Heart right ventricle (tissue), 16 donors: ENCODE measurements around the gene CTNND2. TPM values are rescaled to one million over a fixed set of nuclear protein-coding genes. Genes with fewer than 3 reads are reported as not detected.

ENCODE experiments used
- ATAC-seq, 8 donors: fragments of 200-7000 bp; cut with Tn5 transposase; one replicate each; pipeline ENCODE4 v1.9.1; 2020; ENCODE audit warnings: mild to moderate bottlenecking in 8 of 8, moderate library complexity in 8 of 8, moderate number of reproducible peaks in 1 of 8
- DNase-seq, 2 donors: peaks; one replicate each; pipeline ENCODE4 v3.0.0-alpha.2; 2020
- H3K27ac ChIP-seq, 10 donors: fragments of 200-600 bp; sonication (generic) in 2 of 10; one replicate each; pipeline versions ENCODE4 v1.5.0 to v1.8.0; 2020 to 2022; ENCODE audit warnings: mild to moderate bottlenecking in 3 of 10
- H3K27me3 ChIP-seq, 7 donors: fragments of 200-600 bp; one replicate each; pipeline ENCODE4 v1.8.0; 2021 to 2022; ENCODE audit warnings: mild to moderate bottlenecking in 2 of 7
- H3K36me3 ChIP-seq, 9 donors: fragments of 200-600 bp; sonication (generic) in 1 of 9; one replicate each; pipeline versions ENCODE4 v1.5.0 to v1.8.0; 2020 to 2022; ENCODE audit warnings: mild to moderate bottlenecking in 2 of 9
- H3K4me1 ChIP-seq, 9 donors: fragments of 200-600 bp; sonication (generic) in 1 of 9; one replicate each; pipeline versions ENCODE4 v1.5.0 to v1.8.0; 2020 to 2022; ENCODE audit warnings: mild to moderate bottlenecking in 4 of 9
- H3K4me3 ChIP-seq, 10 donors: fragments of 200-600 bp; sonication (generic) in 2 of 10; one replicate each; pipeline versions ENCODE4 v1.5.0 to v1.8.0; 2020 to 2022; ENCODE audit warnings: mild to moderate bottlenecking in 7 of 10, moderate library complexity in 2 of 10
- H3K9me3 ChIP-seq, 11 donors: fragments of 200-600 bp in 10 of 11; sonication (generic) in 2 of 11; one replicate each; pipeline versions ENCODE4 v1.5.0 to v1.8.0; 2013 to 2022; ENCODE audit warnings: mild to moderate bottlenecking in 2 of 11, control low read depth in 1 of 11, moderate library complexity in 1 of 11
- CTCF ChIP-seq, 9 donors: fragments of 200-600 bp; sonication (generic) in 2 of 9; IDR thresholded peaks; one replicate each; pipeline versions ENCODE4 v1.5.0 to v1.8.0; 2021 to 2022; ENCODE audit warnings: antibody characterized with exemption in 9 of 9, mild to moderate bottlenecking in 5 of 9, moderate library complexity in 1 of 9
- WGBS, 2 donors: extraction: QIAGEN DNeasy Blood & Tissue Kit; methylation state at CpG; one replicate each; pipeline ENCODE4 v1.1.7; 2013; ENCODE audit warnings: inconsistent platforms in 1 of 2; 5-methylcytosine and 5-hydroxymethylcytosine counted together
- intact Hi-C, 10 donors: fragments of 100-400 bp; cut with DNase I; formaldehyde crosslinking; loops; one replicate each; pipeline versions ENCODE4 v1.11.1 to v1.14.2; 2022
- polyA plus RNA-seq, 2 donors: library from polyadenylated mRNA; stranded (reverse); fragments of 200-250 nt; gene quantifications; one replicate each; pipeline ENCODE4 v1.2.3, GENCODE V29; 2013
- total RNA-seq, 10 donors: library from RNA; stranded (reverse); fragmentation: NEBNext Ultra II Directional in 3 of 10; extraction: Animal tissue kit (Norgen Biotek cat#: 25700) in 3 of 10; gene quantifications; one replicate each; pipeline versions ENCODE4 v1.2.1 to v1.2.4, GENCODE V29; 2021 to 2023
- donor health status: Arrhythmogenic right ventricular cardiomyopathy.
- donor health status: ischemic (EF 13 %, LVEDD 7.1; RV severe dilation, severe dysfunction).
- donor health status: healthy with polysubstance abuse.
- donor health status: DM: no; HTN: yes; CAD: no.
- donor health status: DM: no; HTN: no; CAD: no.
- donor health status: ischemic (EF 25% LVEDD 6.9; RV normal size, moderate dysfunction).
- donor health status: ischemic (EF 25% LVEDD 5.7; RV mildly dilated, moderate dysfunction).
- donor health status: healthy.
- donor health status: DM: yes; HTN: yes; CAD: no.
- donor health status: Ischemic cardiomyopathy.
- donor health status: ischemic (EF 35%, LVEDD 5.7; RV mildly dilated, moderate dysfunction).
- donor health status: nonischemic (EF 11% LVEDD 7.7; RV severe dilation, severe dysfunction).
- donor health status: DM: yes; HTN: yes; CAD: no.
- donor health status: PGD.
- donor health status: ischemic (EF 29% LVEDD 5.4; RV normal size, mild dysfunction).
- donor health status: nonischemic (EF 23%, LVEDD 6.1; RV moderate dilation, normal function).

Gene CTNND2
- total and polyA plus RNA-seq, 12 donors: 1.1 to 29.6 (median 9.9) TPM

DNA sequence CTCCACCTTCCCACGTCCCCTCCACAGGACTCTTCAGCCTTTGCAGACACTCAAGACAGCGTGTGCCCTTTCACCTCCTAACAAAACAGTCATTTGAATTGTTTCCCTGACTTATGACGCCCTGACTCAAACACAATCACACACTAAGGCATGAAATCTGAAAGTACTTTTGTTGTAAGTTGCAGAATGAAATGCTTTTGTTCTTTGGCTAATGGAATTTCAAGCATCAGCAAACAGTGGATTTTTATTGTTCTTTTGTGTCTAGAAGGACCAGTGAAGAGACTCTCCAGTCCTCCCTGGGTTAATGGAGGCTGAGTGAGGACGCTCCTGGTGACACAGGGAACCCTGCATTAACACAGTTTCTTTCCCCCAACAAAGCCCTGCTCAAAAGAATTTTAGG is 380.1 kb downstream of the CTNND2 start:
- 65 to 74% methylated on average over 4 of the region's 4 CpGs for WGBS, 2 donors
- ATAC-seq (no peak), DNase-seq (no peak)
- no peaks in the 10 kb centered on the region for H3K36me3 ChIP-seq
- intact Hi-C loops: no loop called here
- no peaks in the 10 kb centered on the region for H3K27me3 ChIP-seq
- no peak overlapping the region for H3K4me3 ChIP-seq
- H3K4me1 ChIP-seq: peaks cover 0 to 8% (median 0%) of the 10 kb centered on the region in 9 donors
- H3K9me3 ChIP-seq: no peaks in the 10 kb centered on the region
- H3K27ac ChIP-seq: no peak overlapping the region
- TF ChIP-seq CTCF (IDR thresholded peaks at IDR 0.05): no peak

GRCh38 chr5:11522796-11523195 is 381.4 kb downstream of the CTNND2 start:
- TF ChIP-seq CTCF (IDR thresholded peaks at IDR 0.05): no peak
- intact Hi-C loops: no loop called here
- DNase-seq: no peak
- Histone ChIP-seq H3K9me3 (no peaks in the 10 kb centered on the region), H3K4me3 (no peak overlapping the region), H3K27me3 (no peaks in the 10 kb centered on the region), H3K4me1 (peaks cover 0 to 8% (median 0%) of the 10 kb centered on the region in 9 donors), H3K27ac (no peak overlapping the region), H3K36me3 (no peaks in the 10 kb centered on the region)
- 89 to 91% methylated on average over 4 of the region's 4 CpGs for WGBS, 2 donors
- no peak for ATAC-seq

- 93% methylated on average over 3 of the region's 3 CpGs for WGBS, 2 donors
- Histone ChIP-seq H3K27ac (no peak overlapping the region), H3K36me3 (no peaks in the 10 kb centered on the region), H3K4me3 (no peak overlapping the region), H3K9me3 (no peaks in the 10 kb centered on the region), H3K27me3 (no peaks in the 10 kb centered on the region), H3K4me1 (peaks cover 0 to 8% (median 0%) of the 10 kb centered on the region in 9 donors)
- TF ChIP-seq CTCF (IDR thresholded peaks at IDR 0.05): no peak
- no peak for DNase-seq
- peak in 4 of 8 donors; percentile 38 to 71 (median 53) for ATAC-seq
- intact Hi-C loops: no loop called here
Measured at GRCh38 chr5:11520241-11520930, 383.9 kb downstream of the CTNND2 start.

DNA sequence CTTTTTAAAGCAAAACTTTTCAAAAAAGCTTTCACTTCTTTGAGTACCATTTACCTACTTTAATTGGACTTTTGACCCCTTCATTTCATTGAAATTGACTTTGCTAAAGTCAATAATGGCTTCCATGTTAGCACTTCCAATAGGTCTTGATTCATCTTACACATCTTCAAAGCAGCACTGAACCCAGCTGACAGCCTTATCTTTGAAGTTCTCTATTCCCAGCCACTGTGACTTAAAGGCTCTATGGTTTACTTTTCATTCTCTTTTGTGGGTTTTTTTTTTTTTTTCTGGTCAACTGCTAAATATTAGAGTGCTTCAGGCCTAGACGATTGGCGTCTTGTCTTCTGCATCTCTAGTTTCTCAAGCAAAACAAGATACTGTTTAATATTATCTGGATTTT is 385.0 kb downstream of the CTNND2 start:
- intact Hi-C loops: no loop called here
- ATAC-seq: no peak
- Histone ChIP-seq H3K27me3 (no peaks in the 10 kb centered on the region), H3K27ac (no peak overlapping the region), H3K9me3 (no peaks in the 10 kb centered on the region), H3K36me3 (no peaks in the 10 kb centered on the region), H3K4me1 (peaks cover 0 to 5% (median 0%) of the 10 kb centered on the region in 9 donors), H3K4me3 (no peak overlapping the region)
- no peak for DNase-seq
- TF ChIP-seq CTCF (IDR thresholded peaks at IDR 0.05): no peak
- 77 to 88% methylated on average over 2 of the region's 2 CpGs for WGBS, 2 donors
